ENCODE measurements around the gene IDH2.

DNA sequence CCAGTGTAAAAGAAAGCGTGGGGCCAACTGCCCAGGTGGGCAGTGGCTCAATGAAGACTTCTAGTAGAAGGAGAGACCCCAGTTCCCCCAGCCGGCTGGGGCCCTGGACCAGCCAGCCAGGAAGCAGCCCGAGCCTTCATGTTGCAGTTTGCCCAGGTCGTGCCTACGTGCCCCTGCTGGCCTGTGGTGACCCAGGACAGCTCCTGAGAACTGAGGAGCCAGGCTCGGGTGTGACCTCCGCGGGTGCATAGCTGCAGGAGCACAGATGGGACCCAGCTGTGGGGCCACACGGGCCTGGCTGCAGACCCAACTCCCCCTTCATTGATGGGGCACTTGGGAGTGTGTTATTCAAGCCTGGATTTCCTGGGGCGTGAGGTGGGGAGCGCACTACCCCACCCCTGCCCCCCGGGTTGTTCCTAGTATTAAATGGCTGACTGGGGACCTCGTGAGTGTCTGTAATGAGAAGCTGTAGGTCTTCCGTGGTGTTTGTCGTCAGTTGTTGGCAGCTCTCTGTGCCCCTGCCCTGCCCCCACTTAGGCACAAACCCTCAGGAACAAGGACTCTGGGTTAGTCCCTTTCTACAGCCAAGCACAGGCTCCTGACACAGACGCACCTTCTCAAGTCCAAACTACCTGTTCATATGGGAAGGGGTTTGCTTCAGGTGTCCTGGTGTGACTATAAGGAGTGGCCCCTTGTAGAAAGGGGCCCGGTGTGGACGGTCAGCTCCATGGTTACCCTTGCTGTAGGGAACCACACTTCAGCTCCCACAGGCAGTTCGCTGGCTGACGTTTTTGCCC lies 39.1 kb downstream of the IDH2 start:
- TF ChIP-seq CTCF (IDR thresholded peaks at IDR 0.05) (no peak), POLR2A (IDR thresholded peaks at IDR 0.05) (no peak)

All from esophagus squamous epithelium (tissue), 4 donors.